HepG2 (cell line): ENCODE data around the gene EPHA4.

ENCODE experiments used
- ELF4 ChIP-seq: sonication (generic); formaldehyde crosslinking; IDR thresholded peaks from 2 replicates; pipeline ENCODE4 v1.5.0; 2020; ENCODE audit warnings: missing genetic modification reagents, mild to moderate bottlenecking, moderate library complexity, borderline replicate concordance
- TF ChIP-seq, protein P1 (sequence below): sonication (generic); formaldehyde crosslinking; IDR thresholded peaks from 2 replicates; pipeline ENCODE4 v1.4.0; 2020; ENCODE audit warnings: missing genetic modification reagents, mild to moderate bottlenecking, borderline replicate concordance

DNA sequence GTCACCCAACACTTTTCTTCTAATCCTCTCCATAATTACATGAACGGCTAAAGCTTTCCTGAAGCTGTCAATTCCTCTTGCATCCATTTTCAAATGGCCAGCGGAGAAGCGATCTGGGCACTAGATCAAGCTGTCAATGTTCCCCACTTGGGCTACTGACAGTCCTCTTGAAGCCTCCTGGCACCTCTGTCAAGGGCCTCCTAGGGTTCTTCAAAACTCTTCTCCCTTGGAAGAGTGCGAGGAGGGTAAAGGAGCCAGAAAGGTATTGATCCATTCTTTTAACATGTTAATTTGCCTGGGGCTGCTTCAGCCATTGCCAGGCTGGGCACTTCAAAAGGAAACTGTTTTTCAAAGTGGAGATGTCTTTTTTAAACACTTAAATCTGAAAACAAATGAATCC lies 19.8 kb downstream of the EPHA4 start:
- TF ChIP-seq ELF4 (CRISPR knock-in tag) = no peak
- TF ChIP-seq, protein P1, sequence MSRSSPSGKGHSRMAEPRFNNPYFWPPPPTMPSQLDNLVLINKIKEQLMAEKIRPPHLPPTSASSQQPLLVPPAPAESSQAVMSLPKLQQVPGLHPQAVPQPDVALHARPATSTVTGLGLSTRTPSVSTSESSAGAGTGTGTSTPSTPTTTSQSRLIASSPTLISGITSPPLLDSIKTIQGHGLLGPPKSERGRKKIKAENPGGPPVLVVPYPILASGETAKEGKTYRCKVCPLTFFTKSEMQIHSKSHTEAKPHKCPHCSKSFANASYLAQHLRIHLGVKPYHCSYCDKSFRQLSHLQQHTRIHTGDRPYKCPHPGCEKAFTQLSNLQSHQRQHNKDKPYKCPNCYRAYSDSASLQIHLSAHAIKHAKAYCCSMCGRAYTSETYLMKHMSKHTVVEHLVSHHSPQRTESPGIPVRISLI (CRISPR knock-in tag) = no peak
